ENCODE measurements around the gene NDUFS1. TPM values are rescaled to one million over a fixed set of nuclear protein-coding genes. Genes with fewer than 3 reads are reported as not detected.

Gene NDUFS1
- total and polyA plus RNA-seq, 2 experiments from 2014 or later = 34.5 to 97.9 TPM

DNA sequence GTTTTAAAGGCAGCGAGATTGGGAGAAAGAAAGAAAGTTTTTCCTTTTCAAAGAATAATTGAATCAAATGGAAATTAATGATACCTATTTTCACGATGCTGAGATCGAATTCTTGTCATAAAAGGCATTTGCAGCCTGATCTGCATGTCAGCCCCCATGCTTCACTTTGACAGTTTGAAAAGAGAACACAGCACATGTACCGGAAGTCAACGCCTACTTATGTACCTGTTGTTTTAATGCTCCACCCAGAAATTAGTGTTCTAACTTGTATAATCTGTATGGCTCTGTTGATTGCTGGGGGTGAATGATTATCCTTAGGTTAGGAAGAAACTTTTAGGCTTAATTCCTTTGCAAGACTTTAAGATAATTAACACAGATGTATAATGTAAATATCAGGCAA lies 31.4 kb upstream of the NDUFS1 start:
- peaks cover 7% of the 10 kb centered on the region; the same call in 2 of the 3 replicates for H3K4me1 Mint-ChIP-seq
- no peak for ATAC-seq
- H3K79me2 ChIP-seq (replicated peaks; ENCODE audit: insufficient read depth) = no peaks in the 10 kb centered on the region

More for the DNA sequence above, 31.4 kb upstream of the NDUFS1 start:
- Mint-ChIP-seq H3K27me3 (ENCODE audit: insufficient read depth, low read depth, poor library complexity) (no peaks in the 10 kb centered on the region), H3K27ac (no peak overlapping the region), H3K36me3 (ENCODE audit: low read depth) (no peaks in the 10 kb centered on the region), H3K4me3 (no peak overlapping the region), H3K9me3 (no peaks in the 10 kb centered on the region)
- DNase-seq (ENCODE audit: low spot score) = no peak
- H3F3A ChIP-seq (replicated peaks; ENCODE audit: low read depth) = no peaks in the 10 kb centered on the region
- H2AFZ ChIP-seq = no peak overlapping the region
- no peaks in the 10 kb centered on the region for H3K36me3 ChIP-seq (ENCODE audit: insufficient read depth)
- H3K27ac ChIP-seq (ENCODE audit: low read depth) = no peak overlapping the region
- no peaks in the 10 kb centered on the region for H3K27me3 ChIP-seq (ENCODE audit: insufficient read depth)
- peaks cover 12% of the 10 kb centered on the region for H3K4me1 ChIP-seq (ENCODE audit: insufficient read depth)
- H3K4me2 ChIP-seq = no peak overlapping the region
- TF ChIP-seq ETS1 (IDR thresholded peaks at IDR 0.05) = no peak
- no peak for TF ChIP-seq STAT1 (IDR thresholded peaks at IDR 0.05; ENCODE audit: unreplicated experiment)
- TF ChIP-seq POLR2AphosphoS5 (IDR thresholded peaks at IDR 0.05; ENCODE audit: low read depth) = no peak
- TF ChIP-seq NANOG (IDR thresholded peaks at IDR 0.05; ENCODE audit: borderline replicate concordance) = no peak
- TF ChIP-seq ZNF462 (CRISPR knock-in tag; IDR thresholded peaks at IDR 0.05) = no peak
- TF ChIP-seq JUNB (IDR thresholded peaks at IDR 0.05; ENCODE audit: unreplicated experiment) = no peak
- TF ChIP-seq EZH2phosphoT487 (IDR thresholded peaks at IDR 0.05; ENCODE audit: unreplicated experiment) = no peak
- TF ChIP-seq CREB1 (CRISPR knock-in tag; IDR thresholded peaks at IDR 0.05; ENCODE audit: low read depth) = no peak
- no peak for TF ChIP-seq ZNF331 (CRISPR knock-in tag; IDR thresholded peaks at IDR 0.05; ENCODE audit: low read depth)
- H3K9me2 ChIP-seq (ENCODE audit: insufficient read depth) = no peaks in the 10 kb centered on the region
- no peaks in the 10 kb centered on the region for H4K20me1 ChIP-seq (replicated peaks; ENCODE audit: insufficient read depth)
- no peak overlapping the region for H3K4me3 ChIP-seq

Measured in GM23338 (cell line).